HepG2 (cell line): Measurements from ENCODE around the gene P2RX7. TPM values are rescaled to one million over a fixed set of nuclear protein-coding genes. Genes with fewer than 3 reads are reported as not detected.

Source experiments
- ATAC-seq: fragments of 200-7000 bp; cut with Tn5 transposase; 3 replicates; pipeline ENCODE4 v1.9.1; 2020; ENCODE audit warnings: mild to moderate bottlenecking, moderate library complexity
- BruUV-seq: library from RNA; stranded (reverse); fragments of 400-500 nt; replicated peaks from 2 replicates; lab custom pipeline; 2021; lab: Mats Ljungman, UMichigan
- CTCF ChIA-PET: fragments of 300-600 bp; formaldehyde crosslinking; extraction: SDS; loops from one replicate; lab custom pipeline; 2021; ENCODE audit warnings: low total read pairs, inconsistent platforms, low intra/inter-chr PET ratio; lab: Yijun Ruan, JAX
- POLR2A ChIA-PET: fragments of 350-600 bp; sonication (Branson Sonifier 250); formaldehyde crosslinking; loops from one replicate; lab custom pipeline; 2020; ENCODE audit warnings: antibody characterized with exemption, inconsistent platforms; lab: Yijun Ruan, JAX
- DNase-seq: peaks from one replicate; pipeline ENCODE4 v3.0.0-alpha.2; 2015; ENCODE audit warnings: low spot score
- FAIRE-seq: peaks from 3 replicates; lab custom pipeline; 2011; peaks lifted over from hg19 to GRCh38; lab: Jason Lieb, UNC
- H2AFZ ChIP-seq: one replicate; pipeline ENCODE4 v1.6.1; 2011; ENCODE audit warnings: low read length, inconsistent platforms
- H3K27ac ChIP-seq: fragments of 300-600 bp; 3 replicates; pipeline ENCODE4 v1.8.0; 2011; ENCODE audit warnings: mixed run types, mild to moderate bottlenecking, mixed read lengths, low read length, inconsistent platforms; ENCODE audit not compliant: insufficient read depth; ENCODE audit errors: extremely low read length
- H3K27me3 ChIP-seq, 2 experiments: fragments of 200-600 bp in 1 of 2; 2 replicates in 1 of 2; 3 replicates in 1 of 2; pipeline versions ENCODE4 v1.6.0 to v1.8.0; 2011; ENCODE audit warnings: low read length in 2 of 2, mild to moderate bottlenecking in 2 of 2, moderate library complexity in 2 of 2, inconsistent platforms in 1 of 2; ENCODE audit not compliant: insufficient read depth in 2 of 2, control insufficient read depth in 1 of 2
- H3K36me3 ChIP-seq, 2 experiments: fragments of 200-600 bp in 1 of 2; replicated peaks in 1 of 2; 2 replicates in 1 of 2; 3 replicates in 1 of 2; pipeline versions ENCODE4 v1.5.1 to v1.8.0; 2011; ENCODE audit warnings: low read length in 2 of 2, inconsistent platforms in 1 of 2; ENCODE audit not compliant: insufficient read depth in 2 of 2, control insufficient read depth in 1 of 2
- H3K4me1 ChIP-seq: 2 replicates; pipeline ENCODE4 v1.5.1; 2012; ENCODE audit warnings: low read length, inconsistent platforms; ENCODE audit not compliant: insufficient read depth
- H3K4me2 ChIP-seq: 2 replicates; pipeline ENCODE4 v1.6.0; 2011; ENCODE audit warnings: low read depth, low read length, inconsistent platforms
- H3K4me3 ChIP-seq, 3 experiments: fragments of 200-600 bp in 1 of 3; sonication (generic), shearing (Covaris generic) in 1 of 3; replicated peaks in 1 of 3; 2 replicates each; pipeline ENCODE4 v1.5.1; 2011 to 2016; ENCODE audit warnings: low read length in 3 of 3, inconsistent platforms in 2 of 3, low read depth in 2 of 3, mild to moderate bottlenecking in 2 of 3, control low read depth in 1 of 3, mixed read lengths in 1 of 3; ENCODE audit not compliant: insufficient read depth in 1 of 3
- H3K79me2 ChIP-seq: one replicate; pipeline ENCODE4 v1.6.1; 2011; ENCODE audit warnings: low read length, inconsistent platforms; ENCODE audit not compliant: insufficient read depth
- H3K9ac ChIP-seq: 2 replicates; pipeline ENCODE4 v1.6.0; 2011; ENCODE audit warnings: mild to moderate bottlenecking, low read depth, low read length, inconsistent platforms; ENCODE audit not compliant: insufficient read depth
- H3K9me3 ChIP-seq: 2 replicates; pipeline ENCODE4 v1.5.1; 2012; ENCODE audit warnings: mild to moderate bottlenecking, low read length
- H4K20me1 ChIP-seq: 2 replicates; pipeline ENCODE4 v1.6.0; 2011; ENCODE audit warnings: inconsistent platforms, mild to moderate bottlenecking, low read length, moderate library complexity; ENCODE audit not compliant: insufficient read depth
- CAMTA2 ChIP-seq: sonication (generic); formaldehyde crosslinking; IDR thresholded peaks from 2 replicates; pipeline ENCODE4 v1.4.0; 2020; ENCODE audit warnings: mild to moderate bottlenecking, missing genetic modification reagents, borderline replicate concordance
- CCAR2 ChIP-seq: fragments of 200-400 bp; formaldehyde crosslinking; optimal IDR thresholded peaks from 2 replicates; pipeline ENCODE3; 2018; ENCODE audit warnings: low read depth, mild to moderate bottlenecking, low read length, moderate library complexity
- FOXJ3 ChIP-seq: sonication (generic); formaldehyde crosslinking; IDR thresholded peaks from 2 replicates; pipeline ENCODE4 v1.4.0; 2020; ENCODE audit warnings: missing genetic modification reagents, mild to moderate bottlenecking, borderline replicate concordance
- MED1 ChIP-seq: sonication (generic); formaldehyde crosslinking; IDR thresholded peaks from 2 replicates; pipeline ENCODE4 v1.4.0; 2020; ENCODE audit warnings: missing genetic modification reagents
- STAG1 ChIP-seq: sonication (generic); formaldehyde crosslinking; IDR thresholded peaks from 2 replicates; pipeline ENCODE4 v1.4.0; 2020; ENCODE audit warnings: missing genetic modification reagents
- TRIM24 ChIP-seq: sonication (generic); formaldehyde crosslinking; IDR thresholded peaks from 2 replicates; pipeline ENCODE4 v1.8.0; 2022; ENCODE audit warnings: mild to moderate bottlenecking, missing genetic modification reagents
- WGBS: methylation state at CpG from one replicate; pipeline ENCODE4 v1.1.6; 2017; ENCODE audit warnings: low lambda C conversion rate; 5-methylcytosine and 5-hydroxymethylcytosine counted together
- in situ Hi-C: cut with HindIII; loops from 2 replicates; pipeline ENCODE4 v1.10.0; 2017; ENCODE audit warnings: low pct_unique_long_range_greater_than_20kb; ENCODE audit not compliant: extremely low pct_ligation_motif_present
- intact Hi-C: fragments of 100-400 bp; cut with micrococcal nuclease; formaldehyde crosslinking; loops from one replicate; pipeline ENCODE4 v1.10.0; 2022; ENCODE audit not compliant: unreplicated experiment
- polyA plus RNA-seq, 8 experiments: library from polyadenylated mRNA; depleted of rRNA in 3 of 8; stranded (reverse) in 7 of 8; unstranded in 1 of 8; fragments of >200 nt; fragmentation: Illumina TruSeq in 4 of 8; extraction: Trizol in 4 of 8; gene quantifications; 2 replicates each; pipeline versions ENCODE4 v1.2.1 to v1.2.3, GENCODE V29; 2011 to 2016; ENCODE audit warnings: low read depth in 4 of 8, missing spikeins in 1 of 8, mixed read lengths in 1 of 8; ENCODE audit not compliant: insufficient read depth in 1 of 8
- total RNA-seq, 5 experiments: library from RNA; depleted of rRNA; stranded (reverse); fragments of >200 nt; fragmentation: Illumina TruSeq; extraction: Trizol; gene quantifications; 2 replicates each; pipeline ENCODE4 v1.2.3, GENCODE V29; 2016; ENCODE audit warnings: low read depth in 1 of 5
- TF ChIP-seq, protein P1 (sequence below): sonication (generic); formaldehyde crosslinking; IDR thresholded peaks from 2 replicates; pipeline ENCODE4 v1.4.0; 2020; ENCODE audit warnings: missing genetic modification reagents, borderline replicate concordance
- TF ChIP-seq, protein P2 (sequence below): sonication (generic); formaldehyde crosslinking; IDR thresholded peaks from 2 replicates; pipeline ENCODE4 v1.5.1; 2020; ENCODE audit warnings: mild to moderate bottlenecking, missing genetic modification reagents, moderate library complexity
- TF ChIP-seq, protein P3 (sequence below): sonication (generic); formaldehyde crosslinking; IDR thresholded peaks from 2 replicates; pipeline ENCODE4 v1.4.0; 2020; ENCODE audit warnings: missing genetic modification reagents

P2RX7 gene
- total and polyA plus RNA-seq, 2 of the 13 experiments (the other 11 are each of a cell fraction or from before 2014, with no cell fraction given) = 0.13 to 0.73 TPM

DNA sequence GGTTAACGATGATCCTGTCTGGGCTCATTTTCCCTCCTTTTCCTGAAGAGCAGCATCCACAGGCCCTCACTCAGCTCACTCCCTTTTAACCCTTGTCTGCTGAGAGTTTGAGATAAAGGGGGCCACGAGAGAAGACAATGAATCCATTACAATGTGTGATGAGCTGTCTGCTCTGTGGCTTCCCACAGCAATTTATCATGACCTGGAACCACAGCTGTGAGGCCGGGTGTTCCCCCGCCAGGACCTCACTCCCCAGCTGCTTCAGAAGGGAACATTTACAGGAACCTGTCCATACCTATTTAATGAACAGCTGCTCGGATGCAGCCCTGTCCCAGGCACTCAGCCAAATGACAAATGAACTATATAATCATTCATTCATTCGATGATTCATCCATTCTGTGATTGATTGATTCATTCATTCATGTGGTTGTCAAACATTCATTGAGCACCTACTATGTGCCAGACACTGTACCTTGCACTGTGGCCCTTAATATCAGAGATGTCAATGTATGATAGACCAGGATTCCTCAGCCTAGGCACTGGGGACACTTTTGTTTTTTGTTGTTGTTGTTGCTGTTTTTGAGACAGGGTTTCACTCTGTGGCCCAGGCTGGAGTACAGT is 18.5 kb upstream of the P2RX7 start:
- in situ Hi-C loops = no loop called here
- no peak for TF ChIP-seq FOXJ3 (CRISPR knock-in tag)
- TF ChIP-seq, protein P1, sequence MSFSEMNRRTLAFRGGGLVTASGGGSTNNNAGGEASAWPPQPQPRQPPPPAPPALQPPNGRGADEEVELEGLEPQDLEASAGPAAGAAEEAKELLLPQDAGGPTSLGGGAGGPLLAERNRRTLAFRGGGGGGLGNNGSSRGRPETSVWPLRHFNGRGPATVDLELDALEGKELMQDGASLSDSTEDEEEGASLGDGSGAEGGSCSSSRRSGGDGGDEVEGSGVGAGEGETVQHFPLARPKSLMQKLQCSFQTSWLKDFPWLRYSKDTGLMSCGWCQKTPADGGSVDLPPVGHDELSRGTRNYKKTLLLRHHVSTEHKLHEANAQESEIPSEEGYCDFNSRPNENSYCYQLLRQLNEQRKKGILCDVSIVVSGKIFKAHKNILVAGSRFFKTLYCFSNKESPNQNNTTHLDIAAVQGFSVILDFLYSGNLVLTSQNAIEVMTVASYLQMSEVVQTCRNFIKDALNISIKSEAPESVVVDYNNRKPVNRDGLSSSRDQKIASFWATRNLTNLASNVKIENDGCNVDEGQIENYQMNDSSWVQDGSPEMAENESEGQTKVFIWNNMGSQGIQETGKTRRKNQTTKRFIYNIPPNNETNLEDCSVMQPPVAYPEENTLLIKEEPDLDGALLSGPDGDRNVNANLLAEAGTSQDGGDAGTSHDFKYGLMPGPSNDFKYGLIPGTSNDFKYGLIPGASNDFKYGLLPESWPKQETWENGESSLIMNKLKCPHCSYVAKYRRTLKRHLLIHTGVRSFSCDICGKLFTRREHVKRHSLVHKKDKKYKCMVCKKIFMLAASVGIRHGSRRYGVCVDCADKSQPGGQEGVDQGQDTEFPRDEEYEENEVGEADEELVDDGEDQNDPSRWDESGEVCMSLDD (CRISPR knock-in tag) = no peak
- TF ChIP-seq MED1 (CRISPR knock-in tag) = no peak
- no peak for TF ChIP-seq CCAR2
- TF ChIP-seq, protein P2, sequence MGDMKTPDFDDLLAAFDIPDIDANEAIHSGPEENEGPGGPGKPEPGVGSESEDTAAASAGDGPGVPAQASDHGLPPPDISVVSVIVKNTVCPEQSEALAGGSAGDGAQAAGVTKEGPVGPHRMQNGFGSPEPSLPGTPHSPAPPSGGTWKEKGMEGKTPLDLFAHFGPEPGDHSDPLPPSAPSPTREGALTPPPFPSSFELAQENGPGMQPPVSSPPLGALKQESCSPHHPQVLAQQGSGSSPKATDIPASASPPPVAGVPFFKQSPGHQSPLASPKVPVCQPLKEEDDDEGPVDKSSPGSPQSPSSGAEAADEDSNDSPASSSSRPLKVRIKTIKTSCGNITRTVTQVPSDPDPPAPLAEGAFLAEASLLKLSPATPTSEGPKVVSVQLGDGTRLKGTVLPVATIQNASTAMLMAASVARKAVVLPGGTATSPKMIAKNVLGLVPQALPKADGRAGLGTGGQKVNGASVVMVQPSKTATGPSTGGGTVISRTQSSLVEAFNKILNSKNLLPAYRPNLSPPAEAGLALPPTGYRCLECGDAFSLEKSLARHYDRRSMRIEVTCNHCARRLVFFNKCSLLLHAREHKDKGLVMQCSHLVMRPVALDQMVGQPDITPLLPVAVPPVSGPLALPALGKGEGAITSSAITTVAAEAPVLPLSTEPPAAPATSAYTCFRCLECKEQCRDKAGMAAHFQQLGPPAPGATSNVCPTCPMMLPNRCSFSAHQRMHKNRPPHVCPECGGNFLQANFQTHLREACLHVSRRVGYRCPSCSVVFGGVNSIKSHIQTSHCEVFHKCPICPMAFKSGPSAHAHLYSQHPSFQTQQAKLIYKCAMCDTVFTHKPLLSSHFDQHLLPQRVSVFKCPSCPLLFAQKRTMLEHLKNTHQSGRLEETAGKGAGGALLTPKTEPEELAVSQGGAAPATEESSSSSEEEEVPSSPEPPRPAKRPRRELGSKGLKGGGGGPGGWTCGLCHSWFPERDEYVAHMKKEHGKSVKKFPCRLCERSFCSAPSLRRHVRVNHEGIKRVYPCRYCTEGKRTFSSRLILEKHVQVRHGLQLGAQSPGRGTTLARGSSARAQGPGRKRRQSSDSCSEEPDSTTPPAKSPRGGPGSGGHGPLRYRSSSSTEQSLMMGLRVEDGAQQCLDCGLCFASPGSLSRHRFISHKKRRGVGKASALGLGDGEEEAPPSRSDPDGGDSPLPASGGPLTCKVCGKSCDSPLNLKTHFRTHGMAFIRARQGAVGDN (CRISPR knock-in tag) = no peak
- no peak for TF ChIP-seq STAG1 (CRISPR knock-in tag)
- TF ChIP-seq TRIM24 (CRISPR knock-in tag) = no peak
- TF ChIP-seq, protein P3, sequence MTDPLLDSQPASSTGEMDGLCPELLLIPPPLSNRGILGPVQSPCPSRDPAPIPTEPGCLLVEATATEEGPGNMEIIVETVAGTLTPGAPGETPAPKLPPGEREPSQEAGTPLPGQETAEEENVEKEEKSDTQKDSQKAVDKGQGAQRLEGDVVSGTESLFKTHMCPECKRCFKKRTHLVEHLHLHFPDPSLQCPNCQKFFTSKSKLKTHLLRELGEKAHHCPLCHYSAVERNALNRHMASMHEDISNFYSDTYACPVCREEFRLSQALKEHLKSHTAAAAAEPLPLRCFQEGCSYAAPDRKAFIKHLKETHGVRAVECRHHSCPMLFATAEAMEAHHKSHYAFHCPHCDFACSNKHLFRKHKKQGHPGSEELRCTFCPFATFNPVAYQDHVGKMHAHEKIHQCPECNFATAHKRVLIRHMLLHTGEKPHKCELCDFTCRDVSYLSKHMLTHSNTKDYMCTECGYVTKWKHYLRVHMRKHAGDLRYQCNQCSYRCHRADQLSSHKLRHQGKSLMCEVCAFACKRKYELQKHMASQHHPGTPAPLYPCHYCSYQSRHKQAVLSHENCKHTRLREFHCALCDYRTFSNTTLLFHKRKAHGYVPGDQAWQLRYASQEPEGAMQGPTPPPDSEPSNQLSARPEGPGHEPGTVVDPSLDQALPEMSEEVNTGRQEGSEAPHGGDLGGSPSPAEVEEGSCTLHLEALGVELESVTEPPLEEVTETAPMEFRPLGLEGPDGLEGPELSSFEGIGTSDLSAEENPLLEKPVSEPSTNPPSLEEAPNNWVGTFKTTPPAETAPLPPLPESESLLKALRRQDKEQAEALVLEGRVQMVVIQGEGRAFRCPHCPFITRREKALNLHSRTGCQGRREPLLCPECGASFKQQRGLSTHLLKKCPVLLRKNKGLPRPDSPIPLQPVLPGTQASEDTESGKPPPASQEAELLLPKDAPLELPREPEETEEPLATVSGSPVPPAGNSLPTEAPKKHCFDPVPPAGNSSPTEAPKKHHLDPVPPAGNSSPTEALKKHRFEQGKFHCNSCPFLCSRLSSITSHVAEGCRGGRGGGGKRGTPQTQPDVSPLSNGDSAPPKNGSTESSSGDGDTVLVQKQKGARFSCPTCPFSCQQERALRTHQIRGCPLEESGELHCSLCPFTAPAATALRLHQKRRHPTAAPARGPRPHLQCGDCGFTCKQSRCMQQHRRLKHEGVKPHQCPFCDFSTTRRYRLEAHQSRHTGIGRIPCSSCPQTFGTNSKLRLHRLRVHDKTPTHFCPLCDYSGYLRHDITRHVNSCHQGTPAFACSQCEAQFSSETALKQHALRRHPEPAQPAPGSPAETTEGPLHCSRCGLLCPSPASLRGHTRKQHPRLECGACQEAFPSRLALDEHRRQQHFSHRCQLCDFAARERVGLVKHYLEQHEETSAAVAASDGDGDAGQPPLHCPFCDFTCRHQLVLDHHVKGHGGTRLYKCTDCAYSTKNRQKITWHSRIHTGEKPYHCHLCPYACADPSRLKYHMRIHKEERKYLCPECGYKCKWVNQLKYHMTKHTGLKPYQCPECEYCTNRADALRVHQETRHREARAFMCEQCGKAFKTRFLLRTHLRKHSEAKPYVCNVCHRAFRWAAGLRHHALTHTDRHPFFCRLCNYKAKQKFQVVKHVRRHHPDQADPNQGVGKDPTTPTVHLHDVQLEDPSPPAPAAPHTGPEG (CRISPR knock-in tag) = no peak
- no peak for TF ChIP-seq CAMTA2

More for the DNA sequence above, 18.5 kb upstream of the P2RX7 start:
- Histone ChIP-seq H2AFZ (no peak overlapping the region), H3K4me3 (no peak overlapping the region), H3K9me3 (no peaks in the 10 kb centered on the region), H4K20me1 (no peaks in the 10 kb centered on the region), H3K27me3 (no peaks in the 10 kb centered on the region), H3K79me2 (no peaks in the 10 kb centered on the region), H3K36me3 (no peaks in the 10 kb centered on the region), H3K4me1 (peaks cover 36% of the 10 kb centered on the region), H3K27ac (no peak overlapping the region), H3K4me2 (no peak overlapping the region), H3K9ac (no peak overlapping the region)
- FAIRE-seq (no peak), ATAC-seq (no peak), DNase-seq (no peak)
- intact Hi-C loops = loop anchor here (10.0 kb wide), 1 partner anchor 101 kb away; the partner anchor contains the start of gene P2RX4
- CTCF ChIA-PET = no interaction called here
- BruUV-seq = no TSS peak
- POLR2A ChIA-PET = no interaction called here
- WGBS = 2% methylated on average over 6 of the region's 6 CpGs
